ENCODE results near the gene DDX1. TPM values are rescaled to one million over a fixed set of nuclear protein-coding genes. Genes with fewer than 3 reads are reported as not detected.
"Not testable (repeated sequence)": the region's sequence is repeated elsewhere in the genome, so short reads cannot be mapped to it uniquely, and the experiment has no call there.

The DDX1 gene
- total RNA-seq, 1 donor from 2014 or later: 115 TPM

- DNase-seq (ENCODE audit: low spot score, unreplicated experiment): no peak
- H3K4me3 Mint-ChIP-seq (ENCODE audit: low read depth): no peak overlapping the region
- no peak for TF ChIP-seq CTCF (IDR thresholded peaks at IDR 0.05; ENCODE audit: unreplicated experiment)
- no peak overlapping the region for H3K27ac Mint-ChIP-seq
- no peaks in the 10 kb centered on the region for H3K4me1 Mint-ChIP-seq (ENCODE audit: low read depth)
- peaks cover 37% of the 10 kb centered on the region for H3K36me3 Mint-ChIP-seq (ENCODE audit: insufficient read depth)
- peaks cover 7% of the 10 kb centered on the region for H3K9me3 Mint-ChIP-seq (ENCODE audit: low read depth)
- no peaks in the 10 kb centered on the region for H3K27me3 Mint-ChIP-seq
Observed at GRCh38 chr2:15620340-15620739, 28.7 kb downstream of the DDX1 start.

- H3K9me3 Mint-ChIP-seq (ENCODE audit: low read depth): peaks cover 7% of the 10 kb centered on the region
- no peak for TF ChIP-seq CTCF (IDR thresholded peaks at IDR 0.05; ENCODE audit: unreplicated experiment)
- H3K36me3 Mint-ChIP-seq (ENCODE audit: insufficient read depth): peaks cover 38% of the 10 kb centered on the region
- no peak overlapping the region for H3K27ac Mint-ChIP-seq
- H3K4me3 Mint-ChIP-seq (ENCODE audit: low read depth): no peak overlapping the region
- no peaks in the 10 kb centered on the region for H3K27me3 Mint-ChIP-seq
- no peak for DNase-seq (ENCODE audit: low spot score, unreplicated experiment)
- H3K4me1 Mint-ChIP-seq (ENCODE audit: low read depth): no peaks in the 10 kb centered on the region
Observed at GRCh38 chr2:15620857-15621471, 29.3 kb downstream of the DDX1 start.

- not testable (repeated sequence) for H3K9me3 Mint-ChIP-seq (ENCODE audit: low read depth); DNase-seq (ENCODE audit: low spot score, unreplicated experiment); H3K4me3 Mint-ChIP-seq (ENCODE audit: low read depth); H3K4me1 Mint-ChIP-seq (ENCODE audit: low read depth); H3K27me3 Mint-ChIP-seq; H3K27ac Mint-ChIP-seq
- peaks cover 39% of the 10 kb centered on the region for H3K36me3 Mint-ChIP-seq (ENCODE audit: insufficient read depth)
Observed at GRCh38 chr2:15621472-15621870, 29.8 kb downstream of the DDX1 start.

- H3K27ac Mint-ChIP-seq: no peak overlapping the region
- no peak overlapping the region for H3K4me3 Mint-ChIP-seq (ENCODE audit: low read depth)
- no peaks in the 10 kb centered on the region for H3K4me1 Mint-ChIP-seq (ENCODE audit: low read depth)
- DNase-seq (ENCODE audit: low spot score, unreplicated experiment): no peak
- H3K27me3 Mint-ChIP-seq: no peaks in the 10 kb centered on the region
- H3K9me3 Mint-ChIP-seq (ENCODE audit: low read depth): peaks cover 7% of the 10 kb centered on the region
- peaks cover 42% of the 10 kb centered on the region for H3K36me3 Mint-ChIP-seq (ENCODE audit: insufficient read depth)
- no peak for TF ChIP-seq CTCF (IDR thresholded peaks at IDR 0.05; ENCODE audit: unreplicated experiment)
Observed at GRCh38 chr2:15622214-15622613, 30.5 kb downstream of the DDX1 start.

GRCh38 chr2:15622614-15623480, 31.2 kb downstream of the DDX1 start:
- no peak overlapping the region for H3K4me3 Mint-ChIP-seq (ENCODE audit: low read depth)
- peaks cover 42% of the 10 kb centered on the region for H3K36me3 Mint-ChIP-seq (ENCODE audit: insufficient read depth)

More at GRCh38 chr2:15622614-15623480, 31.2 kb downstream of the DDX1 start:
- no peak for TF ChIP-seq CTCF (IDR thresholded peaks at IDR 0.05; ENCODE audit: unreplicated experiment)
- Mint-ChIP-seq H3K9me3 (ENCODE audit: low read depth) (peaks cover 7% of the 10 kb centered on the region), H3K27ac (no peak overlapping the region), H3K27me3 (no peaks in the 10 kb centered on the region), H3K4me1 (ENCODE audit: low read depth) (no peaks in the 10 kb centered on the region)
- no peak for DNase-seq (ENCODE audit: low spot score, unreplicated experiment)

Data from progenitor cell of endocrine pancreas (in vitro differentiated cells).